GM18498 (cell line): ENCODE measurements around the gene RUSC1.
A peak's percentile ranks its signal among the peaks of the same experiment; 100 is the strongest.
"Not testable (repeated sequence)": the region's sequence is repeated elsewhere in the genome, so short reads cannot be mapped to it uniquely, and the experiment has no call there.

Source experiments
- ATAC-seq: cut with Tn5 transposase; IDR thresholded peaks from one replicate; pipeline ENCODE4 v1.9.1; 2021; ENCODE audit warnings: mild to moderate bottlenecking, moderate library complexity; ENCODE audit not compliant: unreplicated experiment

RUSC1 gene, protein sequence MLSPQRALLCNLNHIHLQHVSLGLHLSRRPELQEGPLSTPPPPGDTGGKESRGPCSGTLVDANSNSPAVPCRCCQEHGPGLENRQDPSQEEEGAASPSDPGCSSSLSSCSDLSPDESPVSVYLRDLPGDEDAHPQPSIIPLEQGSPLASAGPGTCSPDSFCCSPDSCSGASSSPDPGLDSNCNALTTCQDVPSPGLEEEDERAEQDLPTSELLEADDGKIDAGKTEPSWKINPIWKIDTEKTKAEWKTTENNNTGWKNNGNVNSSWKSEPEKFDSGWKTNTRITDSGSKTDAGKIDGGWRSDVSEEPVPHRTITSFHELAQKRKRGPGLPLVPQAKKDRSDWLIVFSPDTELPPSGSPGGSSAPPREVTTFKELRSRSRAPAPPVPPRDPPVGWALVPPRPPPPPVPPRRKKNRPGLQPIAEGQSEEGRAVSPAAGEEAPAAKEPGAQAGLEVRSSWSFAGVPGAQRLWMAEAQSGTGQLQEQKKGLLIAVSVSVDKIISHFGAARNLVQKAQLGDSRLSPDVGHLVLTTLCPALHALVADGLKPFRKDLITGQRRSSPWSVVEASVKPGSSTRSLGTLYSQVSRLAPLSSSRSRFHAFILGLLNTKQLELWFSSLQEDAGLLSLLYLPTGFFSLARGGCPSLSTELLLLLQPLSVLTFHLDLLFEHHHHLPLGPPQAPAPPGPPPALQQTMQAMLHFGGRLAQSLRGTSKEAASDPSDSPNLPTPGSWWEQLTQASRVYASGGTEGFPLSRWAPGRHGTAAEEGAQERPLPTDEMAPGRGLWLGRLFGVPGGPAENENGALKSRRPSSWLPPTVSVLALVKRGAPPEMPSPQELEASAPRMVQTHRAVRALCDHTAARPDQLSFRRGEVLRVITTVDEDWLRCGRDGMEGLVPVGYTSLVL

DNA sequence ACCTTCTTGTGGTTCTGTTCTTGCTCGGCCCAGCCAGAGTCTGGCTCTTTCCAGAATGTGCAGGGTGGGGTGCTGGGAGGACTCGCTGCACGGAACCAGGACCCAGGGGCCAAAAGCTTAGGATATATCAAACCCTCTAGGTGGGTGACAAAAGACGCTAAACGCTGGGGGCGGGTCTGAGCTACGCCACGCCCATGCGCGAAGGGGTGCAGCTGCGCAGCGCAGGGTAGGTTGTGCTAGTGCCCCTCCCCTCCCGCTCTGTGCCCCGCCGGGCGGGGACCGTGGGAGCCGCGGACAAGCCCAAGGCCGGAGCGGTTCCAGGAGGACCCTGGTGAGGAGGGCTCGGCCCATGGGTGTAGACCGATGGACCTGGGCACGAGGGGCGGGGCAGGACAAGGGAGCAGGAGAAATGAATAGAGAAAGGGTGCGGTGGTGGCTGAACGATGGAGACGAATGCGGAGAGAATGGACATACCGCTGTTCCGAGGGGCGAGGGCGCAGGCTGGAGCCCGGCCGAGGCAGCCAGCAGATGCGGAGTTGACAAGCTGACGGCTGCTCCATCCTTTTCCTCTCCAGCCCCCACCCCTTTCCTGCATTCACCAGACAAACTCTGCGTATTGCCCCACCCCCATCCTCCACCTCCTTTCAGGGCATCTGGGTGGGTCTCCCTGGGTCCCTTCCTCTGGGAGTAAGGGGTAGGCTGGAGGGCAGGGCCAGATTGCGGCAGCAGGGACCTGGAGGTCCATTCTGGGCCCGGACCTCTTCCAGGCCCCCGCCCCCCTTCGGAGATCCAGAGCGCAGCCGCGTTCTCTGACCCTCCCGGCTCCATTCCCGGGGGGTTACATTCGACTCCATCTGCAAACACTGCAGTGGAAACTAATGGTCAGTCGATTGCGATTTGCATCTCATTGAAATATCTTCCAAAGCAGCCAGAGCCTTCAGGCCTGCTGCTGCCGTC, at the start of gene RUSC1:
Gene RUSC1, plus strand, starts transcription at position 234 of the 957 bp plus-strand sequence. CDS start 880 bp downstream, outside the sequence.
- no peak for ATAC-seq

DNA sequence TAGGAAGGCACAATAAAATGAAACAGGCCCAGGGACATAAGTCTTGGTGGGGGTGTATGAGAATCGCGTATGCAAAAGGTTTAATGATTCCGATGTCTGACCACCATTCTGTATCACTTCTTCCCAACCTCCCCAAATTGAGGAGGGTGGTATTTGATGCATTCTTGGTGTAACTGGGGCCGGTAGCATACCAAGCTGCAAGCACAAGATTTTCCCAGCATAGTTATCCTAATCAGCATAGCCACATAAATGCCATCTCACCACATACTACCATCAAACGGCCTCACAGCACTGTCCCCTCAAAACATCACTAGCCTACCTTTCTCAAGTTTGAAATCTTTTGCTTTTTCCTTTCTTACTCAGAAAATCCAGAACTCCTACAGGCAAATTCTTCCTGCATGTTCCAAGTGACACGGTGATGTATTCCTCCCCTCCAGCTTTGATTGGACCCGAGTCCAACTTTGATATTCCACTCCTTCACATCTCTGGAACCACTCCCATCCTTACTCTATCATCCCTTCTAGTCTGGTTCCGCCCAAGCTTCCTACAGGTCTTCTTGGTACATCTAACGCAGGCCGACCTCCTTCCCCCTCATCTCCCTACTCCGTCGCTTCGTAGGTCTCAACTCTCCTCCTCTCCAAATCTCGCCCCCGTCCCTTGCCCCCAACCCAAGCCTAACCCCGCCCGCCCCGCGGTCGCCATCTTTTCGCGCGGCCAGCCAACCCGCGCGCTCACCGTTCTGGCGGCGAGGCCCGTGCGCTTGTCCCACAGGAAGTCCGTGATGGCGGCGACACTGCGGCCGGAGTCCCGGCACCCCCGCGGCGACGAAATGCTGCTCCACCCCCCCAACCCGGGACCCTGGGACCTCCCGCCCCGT, 48.0 kb upstream of the RUSC1 start:
- ATAC-seq: peak; percentile 40

DNA sequence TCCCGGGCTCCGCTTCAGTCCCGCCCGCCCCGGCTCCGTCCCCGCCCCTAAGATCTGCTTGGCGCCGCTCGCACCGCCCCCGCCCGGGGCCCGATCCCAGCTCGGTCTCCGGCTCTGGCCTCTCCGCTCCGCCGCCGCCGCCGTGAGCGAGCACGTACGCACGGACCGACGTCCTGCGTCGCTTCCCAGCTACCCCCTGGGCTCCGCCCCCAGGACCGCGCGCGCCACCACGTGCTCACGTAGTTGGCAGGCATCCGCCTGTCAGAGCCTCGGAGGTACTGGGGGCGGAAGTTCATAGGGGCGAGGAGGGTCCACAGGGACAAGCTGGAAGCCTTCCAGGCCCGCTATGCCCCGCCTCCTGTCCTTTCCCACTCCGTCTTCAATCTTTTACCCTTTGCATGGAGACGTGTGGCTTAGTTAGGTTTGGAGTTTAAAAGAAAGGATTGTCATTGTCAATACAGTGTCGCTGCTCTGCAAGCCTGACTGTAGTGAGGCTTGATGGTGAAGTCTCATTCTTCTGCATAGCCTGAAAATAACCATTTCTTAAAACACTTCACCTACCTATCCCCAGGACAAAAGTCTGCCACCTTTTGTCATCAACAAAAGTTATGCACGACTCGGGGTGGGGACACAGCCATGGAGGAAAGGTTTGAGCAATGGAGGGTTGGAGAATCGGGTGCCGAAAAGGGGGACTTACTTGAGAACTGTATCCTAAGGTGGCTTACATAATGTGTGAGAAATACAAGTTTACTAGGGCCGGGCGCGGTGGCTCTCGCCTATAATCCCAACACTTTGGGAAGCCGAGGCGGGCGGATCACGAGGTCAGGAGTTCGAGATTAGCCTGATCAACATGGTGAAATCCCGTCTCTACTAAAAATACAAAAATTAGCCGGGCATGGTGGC, 47.1 kb upstream of the RUSC1 start, which contains the start of gene CLK2:
Gene CLK2, minus strand, starts transcription at position 162 of the 903 bp plus-strand sequence. CDS start 2,527 bp downstream, outside the sequence.
- peak; percentile 76 for ATAC-seq

DNA sequence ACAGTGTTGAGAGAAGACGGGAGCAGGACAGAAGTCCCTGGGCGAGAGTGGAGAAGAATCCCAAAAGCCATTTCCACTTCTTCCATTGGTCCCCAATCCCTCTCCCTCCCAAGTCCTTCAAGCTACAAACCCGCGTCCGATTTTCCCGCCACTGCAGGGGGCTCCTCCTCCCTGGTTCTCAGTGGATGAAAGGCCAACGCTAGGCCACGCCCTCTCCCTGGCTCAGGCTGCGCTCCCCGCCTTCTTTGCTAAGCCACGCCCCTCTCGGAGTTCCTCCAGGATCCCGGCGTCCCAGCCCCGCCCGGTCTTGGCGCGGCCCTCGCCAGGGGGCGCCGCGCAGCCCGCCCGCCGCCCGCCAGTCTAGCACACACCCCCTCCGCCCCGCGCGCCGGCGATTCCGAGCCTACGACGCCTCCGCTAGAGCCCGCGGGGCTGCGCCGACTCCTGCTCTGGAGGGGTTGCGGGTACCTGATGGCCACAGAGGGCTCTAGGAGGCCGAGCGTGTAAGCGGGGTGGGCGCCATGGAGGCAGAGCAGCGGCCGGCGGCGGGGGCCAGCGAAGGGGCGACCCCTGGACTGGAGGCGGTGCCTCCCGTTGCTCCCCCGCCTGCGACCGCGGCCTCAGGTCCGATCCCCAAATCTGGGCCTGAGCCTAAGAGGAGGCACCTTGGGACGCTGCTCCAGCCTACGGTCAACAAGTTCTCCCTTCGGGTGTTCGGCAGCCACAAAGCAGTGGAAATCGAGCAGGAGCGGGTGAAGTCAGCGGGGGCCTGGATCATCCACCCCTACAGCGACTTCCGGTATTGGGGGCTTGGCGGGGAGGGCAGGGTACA, 43.4 kb upstream of the RUSC1 start, which contains the start of gene HCN3:
Gene HCN3, plus strand, starts transcription at position 394 of the 832 bp plus-strand sequence. Its CDS starts 128 bp downstream, at position 522.
- peak; percentile 66 for ATAC-seq

DNA sequence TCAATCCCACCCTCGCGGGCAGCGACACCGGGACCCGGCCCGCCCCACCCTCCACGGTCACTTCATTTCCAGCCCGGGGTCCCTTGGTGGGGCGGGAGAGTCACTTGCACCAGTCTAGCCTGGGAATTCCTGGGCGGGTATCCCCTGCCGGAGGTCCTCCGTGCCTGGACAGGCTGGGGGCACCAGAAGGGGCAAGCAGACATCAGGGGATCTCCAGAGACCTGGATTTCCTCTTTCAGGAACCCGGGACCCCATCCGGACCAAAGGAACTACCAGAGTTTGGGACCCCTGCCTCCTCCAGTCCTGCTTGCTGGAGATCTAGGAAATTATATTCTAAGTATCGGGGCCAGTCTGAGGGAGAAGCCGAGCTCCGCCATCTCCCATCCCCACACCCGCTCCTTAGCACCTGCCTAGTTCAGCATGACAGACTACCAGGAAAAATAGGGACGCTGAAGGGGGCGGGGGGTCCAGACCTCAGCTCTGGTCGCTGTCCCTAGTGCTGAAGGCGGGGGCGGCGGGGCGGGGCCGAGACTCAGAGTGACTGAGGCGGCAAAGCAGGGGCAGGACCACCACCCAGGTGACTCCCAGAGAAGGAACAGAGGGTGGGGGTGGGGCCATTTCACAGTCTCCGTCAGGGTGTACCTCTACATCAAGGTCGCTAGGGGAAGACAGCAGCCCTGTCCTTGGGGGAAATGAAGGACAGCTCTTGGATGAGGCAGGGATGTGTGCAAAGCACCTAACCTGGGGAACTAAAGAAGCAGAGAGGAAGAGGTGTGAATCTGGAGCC, 42.6 kb upstream of the RUSC1 start:
- no peak for ATAC-seq

DNA sequence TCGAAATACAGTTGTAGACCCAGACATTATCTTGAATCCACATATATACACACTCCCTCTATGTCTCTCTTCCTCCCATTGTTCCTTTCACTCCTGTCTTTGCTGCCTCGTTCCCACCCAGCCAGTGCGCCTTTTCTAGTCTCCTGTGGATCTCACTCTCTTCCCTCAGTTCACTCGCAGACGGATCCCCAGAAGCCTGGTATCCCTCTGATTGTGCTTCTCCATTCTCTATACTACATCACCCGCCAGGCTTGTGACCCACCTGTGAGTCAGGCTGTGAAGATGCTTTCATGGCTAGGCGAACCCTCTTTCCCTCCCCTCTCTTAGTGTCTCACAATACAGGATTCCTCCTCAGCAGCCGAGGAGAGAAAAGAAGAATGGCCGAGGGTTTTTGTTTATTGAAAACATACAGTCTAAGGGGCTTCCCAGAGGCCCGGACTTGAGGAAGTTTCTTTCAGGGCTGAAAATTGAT, 42.0 kb upstream of the RUSC1 start:
- ATAC-seq: no peak

DNA sequence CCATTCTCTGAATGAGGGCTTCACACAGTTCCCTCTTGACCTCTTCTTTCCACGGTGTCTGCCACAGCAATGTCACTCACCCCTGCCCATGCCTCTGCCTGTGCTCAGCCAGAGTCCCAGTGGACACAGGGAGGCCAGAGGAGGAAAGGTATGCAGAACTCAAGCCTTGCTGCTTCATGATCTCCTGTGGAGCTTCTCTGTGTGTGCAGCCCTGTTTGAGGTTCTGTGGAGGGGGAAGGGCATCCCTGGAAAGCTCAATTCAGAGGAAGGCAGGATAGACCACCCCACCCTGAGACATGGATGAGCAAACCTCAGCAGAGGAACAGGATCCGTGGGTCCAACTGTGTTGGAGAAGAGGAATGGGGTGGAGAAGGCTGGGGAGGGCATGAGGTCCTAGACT, 41.4 kb upstream of the RUSC1 start:
- ATAC-seq: no peak

DNA sequence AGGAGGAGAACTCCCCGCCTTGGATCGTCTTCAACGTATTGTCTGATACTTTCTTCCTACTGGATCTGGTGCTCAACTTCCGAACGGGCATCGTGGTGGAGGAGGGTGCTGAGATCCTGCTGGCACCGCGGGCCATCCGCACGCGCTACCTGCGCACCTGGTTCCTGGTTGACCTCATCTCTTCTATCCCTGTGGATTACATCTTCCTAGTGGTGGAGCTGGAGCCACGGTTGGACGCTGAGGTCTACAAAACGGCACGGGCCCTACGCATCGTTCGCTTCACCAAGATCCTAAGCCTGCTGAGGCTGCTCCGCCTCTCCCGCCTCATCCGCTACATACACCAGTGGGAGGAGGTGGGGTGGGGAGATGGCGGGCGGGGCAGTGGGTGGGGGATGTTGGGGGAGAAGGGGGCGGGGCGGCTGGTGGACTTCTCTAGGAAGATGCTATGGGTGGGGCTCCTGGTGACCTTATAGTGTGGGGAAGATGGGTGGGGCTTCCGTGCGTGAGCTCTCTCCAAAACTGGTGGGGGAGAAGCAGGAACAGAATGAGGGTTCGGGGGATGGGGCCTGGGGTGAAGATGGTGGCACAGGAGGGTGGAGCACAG, 38.1 kb upstream of the RUSC1 start:
- no peak for ATAC-seq

DNA sequence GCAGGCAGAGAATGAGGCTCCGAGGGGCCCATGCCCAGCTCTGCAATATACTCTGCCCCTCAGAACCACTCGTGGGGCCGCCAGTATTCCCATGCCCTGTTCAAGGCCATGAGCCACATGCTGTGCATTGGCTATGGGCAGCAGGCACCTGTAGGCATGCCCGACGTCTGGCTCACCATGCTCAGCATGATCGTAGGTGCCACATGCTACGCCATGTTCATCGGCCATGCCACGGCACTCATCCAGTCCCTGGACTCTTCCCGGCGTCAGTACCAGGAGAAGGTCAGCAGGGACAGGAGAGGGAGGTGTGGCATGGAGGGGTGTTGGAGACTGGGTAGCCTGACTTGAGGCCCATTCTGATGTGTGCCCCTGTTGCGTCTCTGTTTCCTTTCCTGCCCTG, 36.2 kb upstream of the RUSC1 start:
- no peak for ATAC-seq

DNA sequence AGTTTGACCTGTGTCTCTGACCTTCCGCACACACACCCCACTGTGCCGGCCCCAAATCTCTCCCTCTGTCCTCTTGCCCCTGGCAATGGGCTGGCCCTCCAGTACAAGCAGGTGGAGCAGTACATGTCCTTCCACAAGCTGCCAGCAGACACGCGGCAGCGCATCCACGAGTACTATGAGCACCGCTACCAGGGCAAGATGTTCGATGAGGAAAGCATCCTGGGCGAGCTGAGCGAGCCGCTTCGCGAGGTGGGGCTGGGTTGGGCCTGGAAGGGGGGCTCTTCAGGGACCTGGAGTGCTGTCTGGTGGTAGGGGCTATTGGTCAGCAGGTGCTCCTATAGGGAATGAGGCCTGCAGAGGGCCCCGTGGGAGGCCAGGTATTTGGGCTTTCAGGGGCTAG, 35.6 kb upstream of the RUSC1 start:
- ATAC-seq: no peak

DNA sequence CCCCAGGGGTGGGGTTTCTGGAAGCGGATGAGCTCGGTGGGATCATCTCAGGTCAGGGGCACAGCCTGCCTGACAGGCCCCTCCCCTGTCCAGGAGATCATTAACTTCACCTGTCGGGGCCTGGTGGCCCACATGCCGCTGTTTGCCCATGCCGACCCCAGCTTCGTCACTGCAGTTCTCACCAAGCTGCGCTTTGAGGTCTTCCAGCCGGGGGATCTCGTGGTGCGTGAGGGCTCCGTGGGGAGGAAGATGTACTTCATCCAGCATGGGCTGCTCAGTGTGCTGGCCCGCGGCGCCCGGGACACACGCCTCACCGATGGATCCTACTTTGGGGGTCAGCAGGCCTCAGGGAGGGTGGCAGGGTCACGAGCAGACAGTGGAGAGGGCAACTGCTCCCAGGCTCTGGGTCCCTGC, 35.1 kb upstream of the RUSC1 start:
- ATAC-seq: no peak

DNA sequence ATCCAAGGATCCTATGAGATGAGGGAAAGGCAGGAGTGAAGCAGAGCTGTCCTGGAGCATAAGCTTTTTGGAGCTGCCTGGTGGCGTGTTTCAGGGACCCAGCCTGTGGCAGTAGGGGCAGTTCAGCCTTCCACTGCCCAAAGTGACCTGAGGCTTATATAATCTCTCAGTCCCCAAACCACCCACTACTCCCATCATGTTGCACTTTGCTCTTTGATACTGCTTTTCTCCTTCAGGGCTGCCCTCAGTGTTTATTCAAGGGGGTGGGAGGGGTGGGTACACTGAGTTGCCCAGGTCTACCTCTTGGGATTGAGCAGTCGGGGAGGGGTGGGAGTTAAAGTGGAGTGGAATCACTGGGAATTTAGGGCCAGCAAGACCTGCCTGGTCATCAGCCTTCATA, 34.1 kb upstream of the RUSC1 start:
- no peak for ATAC-seq

DNA sequence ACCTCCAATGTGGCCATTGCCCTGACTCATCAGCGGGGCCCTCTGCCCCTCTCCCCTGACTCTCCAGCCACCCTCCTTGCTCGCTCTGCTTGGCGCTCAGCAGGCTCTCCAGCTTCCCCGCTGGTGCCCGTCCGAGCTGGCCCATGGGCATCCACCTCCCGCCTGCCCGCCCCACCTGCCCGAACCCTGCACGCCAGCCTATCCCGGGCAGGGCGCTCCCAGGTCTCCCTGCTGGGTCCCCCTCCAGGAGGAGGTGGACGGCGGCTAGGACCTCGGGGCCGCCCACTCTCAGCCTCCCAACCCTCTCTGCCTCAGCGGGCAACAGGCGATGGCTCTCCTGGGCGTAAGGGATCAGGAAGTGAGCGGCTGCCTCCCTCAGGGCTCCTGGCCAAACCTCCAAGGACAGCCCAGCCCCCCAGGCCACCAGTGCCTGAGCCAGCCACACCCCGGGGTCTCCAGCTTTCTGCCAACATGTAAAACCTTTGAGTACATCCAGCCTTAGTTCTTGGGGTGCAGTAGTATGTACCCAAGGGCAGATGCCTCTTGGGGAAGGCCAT, 32.6 kb upstream of the RUSC1 start:
- no peak for ATAC-seq

DNA sequence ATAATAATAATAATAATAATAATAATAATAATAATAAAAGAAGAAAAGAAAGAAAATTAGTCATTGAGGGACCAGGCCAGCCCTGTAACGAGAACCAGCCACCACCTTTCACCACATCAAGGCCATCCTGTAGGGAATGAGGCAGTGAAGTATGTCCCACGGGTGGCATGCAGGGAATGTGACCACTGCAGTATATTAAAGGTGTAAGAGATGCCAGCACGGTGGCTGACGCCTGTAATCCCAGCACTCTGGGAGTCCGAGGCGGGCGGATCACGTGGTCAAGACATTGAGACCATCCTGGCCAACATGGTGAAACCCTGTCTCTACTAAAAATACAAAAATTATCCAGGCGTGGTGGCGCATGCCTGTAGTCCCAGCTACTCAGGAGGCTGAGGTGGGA, 29.7 kb upstream of the RUSC1 start:
- ATAC-seq: not testable (repeated sequence)

DNA sequence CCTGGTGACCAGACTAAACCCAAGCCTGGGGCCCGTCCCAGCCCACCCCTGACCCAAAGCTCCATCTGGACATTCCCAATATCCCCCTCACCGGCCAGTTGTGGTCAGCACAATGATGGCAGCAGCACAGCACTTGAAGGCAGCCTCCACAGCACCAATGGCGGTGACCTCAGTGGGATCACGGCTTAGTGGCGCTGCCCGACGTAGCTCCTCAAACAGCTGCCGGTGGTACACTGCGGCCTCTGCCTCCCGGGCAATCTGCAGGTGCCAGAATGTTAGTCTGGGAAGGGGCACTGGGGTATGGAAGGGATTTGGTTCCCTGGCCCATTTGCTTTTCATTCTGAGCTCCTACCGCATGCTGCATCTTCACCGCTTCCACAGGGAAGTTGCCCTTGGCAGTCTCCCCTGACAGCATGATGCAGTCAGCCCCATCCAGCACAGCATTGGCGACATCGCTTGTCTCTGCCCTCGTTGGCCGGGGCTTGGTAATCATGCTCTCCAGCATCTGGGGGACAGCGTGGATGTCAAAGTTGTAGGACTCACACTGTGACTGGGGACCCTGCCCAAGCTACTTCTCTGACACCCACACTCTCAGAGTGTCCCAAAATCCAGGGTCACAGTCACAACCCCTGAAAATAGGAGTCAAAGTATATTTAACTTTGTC, 27.5 kb upstream of the RUSC1 start:
- ATAC-seq: no peak
